PC-3 (cell line): Measurements from ENCODE around the gene NAP1L4. TPM values are rescaled to one million over a fixed set of nuclear protein-coding genes. Genes with fewer than 3 reads are reported as not detected.

Experiments
- ATAC-seq: fragments of 200-7000 bp; cut with Tn5 transposase; 2 replicates; pipeline ENCODE4 v1.9.1; 2020; ENCODE audit warnings: mild to moderate bottlenecking, moderate library complexity
- BruUV-seq: library from RNA; stranded (reverse); fragments of 400-500 nt; replicated peaks from 2 replicates; lab custom pipeline; 2021; lab: Mats Ljungman, UMichigan
- CTCF ChIA-PET: fragments of 300-600 bp; sonication (Branson Sonifier 250); formaldehyde crosslinking; loops from one replicate; lab custom pipeline; 2022; ENCODE audit warnings: antibody characterized with exemption; lab: Charles Lee
- POLR2A ChIA-PET: fragments of 300-600 bp; sonication (Branson Sonifier 250); formaldehyde crosslinking; loops from one replicate; lab custom pipeline; 2022; ENCODE audit warnings: antibody characterized with exemption; ENCODE audit not compliant: unreplicated experiment; lab: Charles Lee
- DNase-seq: peaks from one replicate; pipeline ENCODE4 v3.0.0-alpha.2; 2015
- H2AFZ ChIP-seq: fragments of 300-600 bp; sonication (generic); 2 replicates; pipeline ENCODE4 v1.6.0; 2016; ENCODE audit warnings: antibody characterized with exemption, low read length
- H3F3A ChIP-seq: fragments of 300-600 bp; sonication (generic); one replicate; pipeline ENCODE4 v1.6.0; 2017; ENCODE audit warnings: antibody characterized with exemption, low read length, control low read depth, mild to moderate bottlenecking; ENCODE audit not compliant: unreplicated experiment
- H3K27ac ChIP-seq: fragments of 300-600 bp; sonication (generic); 2 replicates; pipeline ENCODE4 v1.5.1; 2016; ENCODE audit warnings: mild to moderate bottlenecking, low read length
- H3K27me3 ChIP-seq: fragments of 300-600 bp; sonication (generic); 2 replicates; pipeline ENCODE4 v1.6.1; 2016; ENCODE audit warnings: low read length, mixed read lengths
- H3K36me3 ChIP-seq: fragments of 300-600 bp; sonication (generic); 2 replicates; pipeline ENCODE4 v1.6.1; 2016; ENCODE audit warnings: low read depth, mixed run types, low read length, mixed read lengths
- H3K4me1 ChIP-seq: fragments of 300-600 bp; sonication (generic); 2 replicates; pipeline ENCODE4 v1.5.1; 2016; ENCODE audit warnings: low read length; ENCODE audit not compliant: insufficient read depth
- H3K4me2 ChIP-seq: fragments of 300-600 bp; sonication (generic); 2 replicates; pipeline ENCODE4 v1.6.0; 2016; ENCODE audit warnings: low read length
- H3K4me3 ChIP-seq: fragments of 300-600 bp; sonication (generic); 2 replicates; pipeline ENCODE4 v1.5.1; 2016; ENCODE audit warnings: mild to moderate bottlenecking, low read length, mixed read lengths
- H3K79me2 ChIP-seq: fragments of 300-600 bp; sonication (generic); 2 replicates; pipeline ENCODE4 v1.6.1; 2017; ENCODE audit warnings: low read length, mixed read lengths
- H3K9ac ChIP-seq: fragments of 300-600 bp; sonication (generic); 2 replicates; pipeline ENCODE4 v1.6.0; 2016; ENCODE audit warnings: mild to moderate bottlenecking, low read length
- H3K9me2 ChIP-seq: fragments of 300-600 bp; sonication (generic); replicated peaks from 2 replicates; pipeline ENCODE4 v1.6.1; 2016; ENCODE audit warnings: mixed run types, low read length, mixed read lengths
- H3K9me3 ChIP-seq: fragments of 300-600 bp; sonication (generic); 2 replicates; pipeline ENCODE4 v1.6.1; 2016; ENCODE audit warnings: low read length, mixed read lengths
- H4K20me1 ChIP-seq: fragments of 300-600 bp; sonication (generic); 2 replicates; pipeline ENCODE4 v1.6.1; 2016; ENCODE audit warnings: low read length, mixed read lengths
- EZH2 ChIP-seq: fragments of 300-600 bp; sonication (generic); IDR thresholded peaks from one replicate; pipeline ENCODE4 v1.6.1; 2017; ENCODE audit warnings: antibody characterized with exemption, mild to moderate bottlenecking, low read length; ENCODE audit not compliant: unreplicated experiment
- EZH2phosphoT487 ChIP-seq: fragments of 300-600 bp; sonication (generic); IDR thresholded peaks from 2 replicates; pipeline ENCODE4 v1.6.1; 2018; ENCODE audit warnings: mild to moderate bottlenecking, antibody characterized with exemption, low read length, borderline replicate concordance
- intact Hi-C: fragments of 100-400 bp; cut with micrococcal nuclease; formaldehyde crosslinking; loops from 2 replicates; pipeline ENCODE4 v1.9.0; 2023
- total RNA-seq: library from RNA; depleted of rRNA; stranded (reverse); fragments of >200 nt; gene quantifications from 2 replicates; pipeline ENCODE4 v1.2.3, GENCODE V29; 2014
- TF ChIP-seq, protein P1 (sequence below): fragments of 300-600 bp; sonication (generic); conservative IDR thresholded peaks from 2 replicates; pipeline ENCODE4 v1.5.1; 2017; ENCODE audit warnings: antibody characterized with exemption, low read depth, mild to moderate bottlenecking, low read length

Gene NAP1L4
- total RNA-seq, 1 experiment from 2014 or later = 115 TPM

DNA sequence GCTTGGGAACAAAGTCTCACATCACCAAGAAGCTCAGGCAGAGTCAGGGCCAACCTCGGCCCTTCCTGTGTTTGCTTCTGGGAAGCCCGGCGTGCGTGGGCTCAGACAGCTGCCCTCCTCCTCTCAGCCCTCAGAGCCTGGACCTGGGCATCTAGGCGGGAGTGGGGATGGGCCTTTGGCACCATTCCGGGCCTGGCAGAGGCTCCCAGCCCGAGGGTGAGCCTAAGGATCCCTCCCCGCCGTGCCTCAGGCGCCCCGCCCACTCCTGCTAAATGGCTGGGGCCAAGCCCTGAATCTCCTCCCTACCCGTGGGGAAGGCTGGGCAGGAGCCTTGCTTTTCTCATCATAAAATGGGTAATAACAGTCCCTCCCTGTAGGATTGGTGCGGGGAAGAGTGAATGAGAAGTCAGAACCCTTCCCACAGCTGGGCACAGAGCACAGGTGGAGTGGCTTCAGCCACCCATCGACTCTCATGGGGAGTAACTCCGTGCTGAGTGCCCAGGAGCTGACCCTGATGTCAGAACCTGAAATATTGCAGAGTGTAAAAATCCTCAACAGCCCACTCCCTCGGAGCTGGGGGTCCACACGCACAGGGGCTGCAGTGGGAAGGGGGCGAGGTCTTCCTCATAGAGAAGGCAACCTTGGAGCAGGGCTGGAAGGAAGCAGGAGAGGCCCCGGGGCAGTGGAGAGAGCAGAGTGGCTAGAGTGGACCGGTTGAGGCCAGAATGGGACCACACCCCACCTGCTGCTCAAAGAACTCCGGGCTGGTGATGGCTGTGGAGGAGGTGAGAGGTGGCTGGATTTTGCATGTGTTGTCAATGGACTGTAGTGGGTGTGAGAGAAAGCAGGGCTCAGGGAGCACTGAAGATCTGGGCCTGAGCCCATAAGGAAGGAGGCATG lies 87.7 kb downstream of the NAP1L4 start:
- Histone ChIP-seq H3K4me3 (no peak overlapping the region), H3K36me3 (no peaks in the 10 kb centered on the region), H3K9ac (no peak overlapping the region), H3K4me2 (no peak overlapping the region; the same call in 1 of the 2 replicates), H3F3A (no peaks in the 10 kb centered on the region), H3K27ac (no peak overlapping the region), H3K27me3 (no peaks in the 10 kb centered on the region), H4K20me1 (no peaks in the 10 kb centered on the region), H3K4me1 (peaks cover 32% of the 10 kb centered on the region), H3K9me3 (no peaks in the 10 kb centered on the region), H3K9me2 (no peaks in the 10 kb centered on the region), H3K79me2 (no peaks in the 10 kb centered on the region), H2AFZ (no peak overlapping the region)
- no TSS peak for BruUV-seq
- peak; percentile 6; the same call in 1 of the 2 replicates for ATAC-seq
- peak; percentile 16 for DNase-seq
- TF ChIP-seq, protein P1, sequence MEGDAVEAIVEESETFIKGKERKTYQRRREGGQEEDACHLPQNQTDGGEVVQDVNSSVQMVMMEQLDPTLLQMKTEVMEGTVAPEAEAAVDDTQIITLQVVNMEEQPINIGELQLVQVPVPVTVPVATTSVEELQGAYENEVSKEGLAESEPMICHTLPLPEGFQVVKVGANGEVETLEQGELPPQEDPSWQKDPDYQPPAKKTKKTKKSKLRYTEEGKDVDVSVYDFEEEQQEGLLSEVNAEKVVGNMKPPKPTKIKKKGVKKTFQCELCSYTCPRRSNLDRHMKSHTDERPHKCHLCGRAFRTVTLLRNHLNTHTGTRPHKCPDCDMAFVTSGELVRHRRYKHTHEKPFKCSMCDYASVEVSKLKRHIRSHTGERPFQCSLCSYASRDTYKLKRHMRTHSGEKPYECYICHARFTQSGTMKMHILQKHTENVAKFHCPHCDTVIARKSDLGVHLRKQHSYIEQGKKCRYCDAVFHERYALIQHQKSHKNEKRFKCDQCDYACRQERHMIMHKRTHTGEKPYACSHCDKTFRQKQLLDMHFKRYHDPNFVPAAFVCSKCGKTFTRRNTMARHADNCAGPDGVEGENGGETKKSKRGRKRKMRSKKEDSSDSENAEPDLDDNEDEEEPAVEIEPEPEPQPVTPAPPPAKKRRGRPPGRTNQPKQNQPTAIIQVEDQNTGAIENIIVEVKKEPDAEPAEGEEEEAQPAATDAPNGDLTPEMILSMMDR = no peak
- TF ChIP-seq EZH2phosphoT487 (no peak), EZH2 (no peak)
- ChIA-PET POLR2A (no interaction called here), CTCF (no interaction called here)
- intact Hi-C loops = no loop called here

DNA sequence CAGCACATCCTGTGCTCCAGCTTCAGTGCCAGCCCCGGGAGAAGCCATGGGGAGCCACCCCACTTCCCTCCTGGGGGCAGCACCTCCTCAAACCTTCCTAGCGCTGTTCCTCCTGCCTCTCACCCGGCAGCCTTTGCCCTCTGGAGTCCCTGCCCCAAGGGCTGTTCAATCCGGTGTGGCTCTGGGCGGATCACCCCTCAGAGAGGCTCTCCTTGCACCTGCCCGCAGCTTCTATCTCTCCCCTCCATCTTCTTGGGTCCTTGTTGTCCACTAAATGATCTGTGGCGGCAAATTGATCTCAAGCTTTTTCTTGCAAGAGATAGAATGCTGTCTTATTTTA lies 88.5 kb downstream of the NAP1L4 start:
- H3K4me3 ChIP-seq = no peak overlapping the region
- TF ChIP-seq EZH2phosphoT487 = no peak
- TF ChIP-seq EZH2 = no peak
- TF ChIP-seq, protein P1 = no peak
- H3F3A ChIP-seq = no peaks in the 10 kb centered on the region
- no peak for ATAC-seq
- H3K4me1 ChIP-seq = peaks cover 39% of the 10 kb centered on the region
- intact Hi-C loops = no loop called here
- no peaks in the 10 kb centered on the region for H3K9me2 ChIP-seq
- no peak overlapping the region for H3K9ac ChIP-seq
- no peaks in the 10 kb centered on the region for H3K79me2 ChIP-seq
- no peaks in the 10 kb centered on the region for H3K9me3 ChIP-seq
- BruUV-seq = no TSS peak
- H3K27me3 ChIP-seq = no peaks in the 10 kb centered on the region
- H2AFZ ChIP-seq = no peak overlapping the region
- H4K20me1 ChIP-seq = no peaks in the 10 kb centered on the region
- DNase-seq = no peak
- CTCF ChIA-PET = interaction anchor here (1.0 kb wide), 1 partner anchor 26 kb away, joined by 3 read pairs; no protein-coding TSS in a partner anchor
- H3K36me3 ChIP-seq = no peaks in the 10 kb centered on the region
- POLR2A ChIA-PET = no interaction called here
- H3K27ac ChIP-seq = no peak overlapping the region
- no peak overlapping the region for H3K4me2 ChIP-seq
